WTC11 (cell line): ENCODE data around the gene CHD3. TPM values are rescaled to one million over a fixed set of nuclear protein-coding genes. Genes with fewer than 3 reads are reported as not detected.

Source experiments
- ATAC-seq: fragments of 200-7000 bp; cut with Tn5 transposase; 2 replicates; pipeline ENCODE4 v1.10.0; 2021; ENCODE audit warnings: mild to moderate bottlenecking, moderate library complexity
- CTCF ChIA-PET: fragments of 300-600 bp; sonication (Branson Sonifier 250); formaldehyde crosslinking; loops from one replicate; lab custom pipeline; 2021; ENCODE audit warnings: antibody characterized with exemption; lab: Charles Lee
- POLR2A ChIA-PET: fragments of 350-600 bp; sonication (Branson Sonifier 250); formaldehyde crosslinking; loops from one replicate; lab custom pipeline; 2021; ENCODE audit warnings: antibody characterized with exemption; lab: Charles Lee
- DNase-seq: peaks from one replicate; pipeline ENCODE4 v3.0.0; 2021; ENCODE audit warnings: low spot score
- H3K27ac Mint-ChIP-seq: 2 replicates; pipeline ENCODE4 v1.8.0; 2021; ENCODE audit warnings: mixed read lengths
- H3K27me3 Mint-ChIP-seq: 2 replicates; pipeline ENCODE4 v1.8.0; 2021; ENCODE audit warnings: low read depth, mild to moderate bottlenecking, moderate library complexity, mixed read lengths
- H3K36me3 Mint-ChIP-seq: 2 replicates; pipeline ENCODE4 v1.8.0; 2021; ENCODE audit warnings: mixed read lengths
- H3K4me1 Mint-ChIP-seq: 2 replicates; pipeline ENCODE4 v1.8.0; 2022; ENCODE audit warnings: mixed read lengths
- H3K4me3 Mint-ChIP-seq: 2 replicates; pipeline ENCODE4 v1.8.0; 2021; ENCODE audit warnings: mild to moderate bottlenecking, moderate library complexity, mixed read lengths
- H3K9me3 Mint-ChIP-seq: 2 replicates; pipeline ENCODE4 v1.8.0; 2021; ENCODE audit warnings: mixed read lengths
- ELF4 ChIP-seq: sonication (generic); formaldehyde crosslinking; IDR thresholded peaks from 2 replicates; pipeline ENCODE4 v1.8.1; 2022; ENCODE audit warnings: low read depth, mild to moderate bottlenecking, moderate library complexity, missing genetic modification reagents
- FOXJ3 ChIP-seq: sonication (generic); formaldehyde crosslinking; IDR thresholded peaks from 2 replicates; pipeline ENCODE4 v1.9.0; 2021; ENCODE audit warnings: missing genetic modification reagents, mild to moderate bottlenecking, borderline replicate concordance
- GABPB1 ChIP-seq: sonication (generic); formaldehyde crosslinking; IDR thresholded peaks from 2 replicates; pipeline ENCODE4 v1.8.1; 2023; ENCODE audit warnings: mild to moderate bottlenecking, missing genetic modification reagents
- GRHL2 ChIP-seq: fragments of 250-450 bp; sonication (Bioruptor Pico); IDR thresholded peaks from 2 replicates; pipeline ENCODE4 v1.8.0; 2022; ENCODE audit warnings: mild to moderate bottlenecking, moderate library complexity; ENCODE audit not compliant: insufficient replicate concordance, severe bottlenecking
- GTF2I ChIP-seq: fragments of 250-450 bp; sonication (Bioruptor Pico); conservative IDR thresholded peaks from 2 replicates; pipeline ENCODE4 v1.4.0; 2021; ENCODE audit warnings: mild to moderate bottlenecking
- MXD4 ChIP-seq: fragments of 250-450 bp; sonication (Bioruptor Pico); IDR thresholded peaks from 2 replicates; pipeline ENCODE4 v1.8.0; 2021; ENCODE audit warnings: mild to moderate bottlenecking, moderate library complexity, borderline replicate concordance
- NFATC4 ChIP-seq: fragments of 250-450 bp; sonication (Bioruptor Pico); IDR thresholded peaks from 2 replicates; pipeline ENCODE4 v1.9.0; 2021; ENCODE audit warnings: mild to moderate bottlenecking
- NFE2L1 ChIP-seq: sonication (generic); formaldehyde crosslinking; IDR thresholded peaks from 2 replicates; pipeline ENCODE4 v1.8.1; 2023; ENCODE audit warnings: missing genetic modification reagents
- NR1H2 ChIP-seq: sonication (generic); formaldehyde crosslinking; IDR thresholded peaks from 2 replicates; pipeline ENCODE4 v1.9.0; 2021; ENCODE audit warnings: mild to moderate bottlenecking, moderate library complexity, missing genetic modification reagents
- SOX15 ChIP-seq: fragments of 250-450 bp; sonication (Bioruptor Pico); IDR thresholded peaks from 2 replicates; pipeline ENCODE4 v1.9.0; 2021; ENCODE audit warnings: mild to moderate bottlenecking
- TEAD4 ChIP-seq: sonication (generic); formaldehyde crosslinking; IDR thresholded peaks from 2 replicates; pipeline ENCODE4 v1.8.0; 2022; ENCODE audit warnings: mild to moderate bottlenecking, missing genetic modification reagents
- ZNF219 ChIP-seq: sonication (generic); formaldehyde crosslinking; IDR thresholded peaks from 2 replicates; pipeline ENCODE4 v1.8.0; 2023; ENCODE audit warnings: missing genetic modification reagents, mild to moderate bottlenecking, borderline replicate concordance
- total RNA-seq: library from RNA; stranded (reverse); gene quantifications from 3 replicates; pipeline ENCODE4 v1.2.3, GENCODE V29; 2021
- TF ChIP-seq, protein P1 (sequence below): fragments of 250-450 bp; sonication (Bioruptor Pico); IDR thresholded peaks from 2 replicates; pipeline ENCODE4 v1.9.0; 2021; ENCODE audit warnings: moderate library complexity, mild to moderate bottlenecking, inconsistent platforms, borderline replicate concordance
- TF ChIP-seq, protein P2 (sequence below): fragments of 200-600 bp; IDR thresholded peaks from 2 replicates; pipeline ENCODE4 v1.8.0; 2022; ENCODE audit warnings: antibody characterized with exemption
- TF ChIP-seq, protein P3 (sequence below): sonication (generic); formaldehyde crosslinking; IDR thresholded peaks from 2 replicates; pipeline ENCODE4 v1.8.1; 2023; ENCODE audit warnings: mild to moderate bottlenecking, moderate library complexity, missing genetic modification reagents

CHD3 gene
- total RNA-seq, 1 experiment from 2014 or later, result 39.5 TPM

DNA sequence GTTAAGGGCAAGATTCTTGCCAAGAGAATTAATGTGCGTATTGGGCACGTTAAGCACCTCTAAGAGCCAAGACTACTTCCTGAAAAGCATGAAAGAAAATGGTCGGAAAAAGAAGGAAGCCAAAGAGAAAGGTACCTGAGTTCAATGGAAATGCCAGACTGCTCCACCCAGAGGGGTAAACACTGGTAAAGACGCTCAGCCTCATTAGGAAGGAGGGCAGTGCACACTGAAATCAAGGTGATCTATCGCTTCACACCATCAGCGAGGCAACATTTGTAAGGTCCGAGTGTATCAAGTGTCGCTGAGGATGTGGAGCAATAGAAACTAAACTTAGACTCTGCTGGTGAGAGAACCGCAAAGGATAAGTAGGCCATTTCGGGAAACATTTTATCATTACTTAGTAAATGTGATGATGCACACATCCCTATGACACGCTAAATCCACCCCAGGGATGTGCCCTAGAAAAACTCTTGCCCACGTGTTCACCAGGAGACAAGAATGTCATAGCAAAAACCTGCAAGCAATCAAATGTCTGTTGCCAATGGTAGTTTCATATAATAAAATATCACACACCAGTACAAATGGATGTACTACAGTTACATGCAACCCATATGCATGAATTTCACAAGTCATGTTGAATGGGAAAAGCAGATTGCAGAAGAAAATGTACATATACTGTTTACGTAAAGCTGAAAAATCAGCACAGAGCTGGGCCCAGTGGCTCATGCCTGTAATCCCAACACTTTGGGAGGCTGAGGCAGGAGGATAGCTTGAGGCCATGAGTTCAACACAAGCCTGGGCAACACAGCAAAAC, 67.0 kb downstream of the CHD3 start:
- H3K4me1 Mint-ChIP-seq, result peaks cover 3% of the 10 kb centered on the region
- H3K4me3 Mint-ChIP-seq, result no peak overlapping the region
- CTCF ChIA-PET, result interaction anchor here (0.7 to 1.4 kb wide), 5 partner anchors 12 to 34 kb away, joined by 4 to 7 read pairs (median 4); no protein-coding TSS in a partner anchor
- peaks cover 3% of the 10 kb centered on the region; the same call in 1 of the 2 replicates for H3K27me3 Mint-ChIP-seq
- no peaks in the 10 kb centered on the region for H3K36me3 Mint-ChIP-seq
- DNase-seq, result no peak
- H3K27ac Mint-ChIP-seq, result peak overlapping the region; percentile 44; the same call in 1 of the 2 replicates
- no peak for TF ChIP-seq GRHL2 (CRISPR knock-in tag)
- ATAC-seq, result no peak
- POLR2A ChIA-PET, result interaction anchor here (0.6 kb wide), 1 partner anchor 297 kb away, joined by 3 read pairs; no protein-coding TSS in a partner anchor
- H3K9me3 Mint-ChIP-seq, result peaks cover 9% of the 10 kb centered on the region

DNA sequence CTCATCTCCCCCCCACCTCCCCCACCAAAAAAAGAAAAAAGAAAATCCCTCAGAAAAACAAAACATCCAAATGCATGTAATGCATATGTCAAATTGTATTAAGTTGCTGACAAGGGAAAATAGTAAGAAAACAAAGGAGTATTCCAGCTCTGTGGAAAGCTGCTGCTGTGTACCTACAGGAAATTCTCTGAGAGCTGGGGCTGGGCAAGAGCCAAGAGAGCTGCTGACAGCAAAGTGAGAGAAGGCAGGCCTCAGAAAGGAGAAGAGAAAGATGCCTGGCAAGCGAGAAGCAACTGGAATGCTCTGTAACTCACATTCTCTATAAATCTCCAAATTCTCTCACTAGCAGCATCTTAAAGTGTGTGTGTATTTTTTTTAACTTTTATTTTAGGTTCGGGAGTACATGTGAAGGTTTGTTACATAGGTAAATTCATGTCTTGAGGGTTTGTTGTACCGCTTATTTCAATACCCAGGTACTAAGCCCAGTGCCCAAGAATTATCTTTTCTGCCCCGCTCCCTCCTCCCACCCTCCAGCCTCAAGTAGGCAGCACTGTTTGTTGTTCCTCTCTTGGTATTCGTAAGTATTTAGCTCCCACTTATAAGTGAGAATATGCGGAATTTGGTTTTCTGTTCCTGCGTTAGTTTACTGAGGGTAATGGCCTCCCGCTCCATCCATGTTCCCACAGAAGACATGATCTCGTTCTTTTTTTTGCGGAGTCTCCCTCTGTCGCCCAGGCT, 67.8 kb downstream of the CHD3 start:
- Mint-ChIP-seq H3K27me3 (peaks cover 5% of the 10 kb centered on the region; the same call in 1 of the 2 replicates), H3K4me3 (no peak overlapping the region), H3K9me3 (peaks cover 9% of the 10 kb centered on the region), H3K4me1 (peaks cover 11% of the 10 kb centered on the region), H3K36me3 (no peaks in the 10 kb centered on the region), H3K27ac (no peak overlapping the region)
- TF ChIP-seq ELF4 (CRISPR knock-in tag) (no peak), TEAD4 (CRISPR knock-in tag) (no peak), MXD4 (CRISPR knock-in tag) (no peak), FOXJ3 (CRISPR knock-in tag) (no peak), NFE2L1 (no peak), GTF2I (no peak), SOX15 (CRISPR knock-in tag) (no peak), GRHL2 (CRISPR knock-in tag) (no peak), NR1H2 (CRISPR knock-in tag) (no peak), GABPB1 (CRISPR knock-in tag) (no peak), NFATC4 (CRISPR knock-in tag) (no peak), ZNF219 (CRISPR knock-in tag) (no peak)
- TF ChIP-seq, protein P1, sequence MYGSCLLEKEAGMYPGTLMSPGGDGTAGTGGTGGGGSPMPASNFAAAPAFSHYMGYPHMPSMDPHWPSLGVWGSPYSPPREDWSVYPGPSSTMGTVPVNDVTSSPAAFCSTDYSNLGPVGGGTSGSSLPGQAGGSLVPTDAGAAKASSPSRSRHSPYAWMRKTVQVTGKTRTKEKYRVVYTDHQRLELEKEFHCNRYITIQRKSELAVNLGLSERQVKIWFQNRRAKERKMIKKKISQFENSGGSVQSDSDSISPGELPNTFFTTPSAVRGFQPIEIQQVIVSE (CRISPR knock-in tag), result no peak
- TF ChIP-seq, protein P2, sequence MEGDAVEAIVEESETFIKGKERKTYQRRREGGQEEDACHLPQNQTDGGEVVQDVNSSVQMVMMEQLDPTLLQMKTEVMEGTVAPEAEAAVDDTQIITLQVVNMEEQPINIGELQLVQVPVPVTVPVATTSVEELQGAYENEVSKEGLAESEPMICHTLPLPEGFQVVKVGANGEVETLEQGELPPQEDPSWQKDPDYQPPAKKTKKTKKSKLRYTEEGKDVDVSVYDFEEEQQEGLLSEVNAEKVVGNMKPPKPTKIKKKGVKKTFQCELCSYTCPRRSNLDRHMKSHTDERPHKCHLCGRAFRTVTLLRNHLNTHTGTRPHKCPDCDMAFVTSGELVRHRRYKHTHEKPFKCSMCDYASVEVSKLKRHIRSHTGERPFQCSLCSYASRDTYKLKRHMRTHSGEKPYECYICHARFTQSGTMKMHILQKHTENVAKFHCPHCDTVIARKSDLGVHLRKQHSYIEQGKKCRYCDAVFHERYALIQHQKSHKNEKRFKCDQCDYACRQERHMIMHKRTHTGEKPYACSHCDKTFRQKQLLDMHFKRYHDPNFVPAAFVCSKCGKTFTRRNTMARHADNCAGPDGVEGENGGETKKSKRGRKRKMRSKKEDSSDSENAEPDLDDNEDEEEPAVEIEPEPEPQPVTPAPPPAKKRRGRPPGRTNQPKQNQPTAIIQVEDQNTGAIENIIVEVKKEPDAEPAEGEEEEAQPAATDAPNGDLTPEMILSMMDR, result no peak
- TF ChIP-seq, protein P3, sequence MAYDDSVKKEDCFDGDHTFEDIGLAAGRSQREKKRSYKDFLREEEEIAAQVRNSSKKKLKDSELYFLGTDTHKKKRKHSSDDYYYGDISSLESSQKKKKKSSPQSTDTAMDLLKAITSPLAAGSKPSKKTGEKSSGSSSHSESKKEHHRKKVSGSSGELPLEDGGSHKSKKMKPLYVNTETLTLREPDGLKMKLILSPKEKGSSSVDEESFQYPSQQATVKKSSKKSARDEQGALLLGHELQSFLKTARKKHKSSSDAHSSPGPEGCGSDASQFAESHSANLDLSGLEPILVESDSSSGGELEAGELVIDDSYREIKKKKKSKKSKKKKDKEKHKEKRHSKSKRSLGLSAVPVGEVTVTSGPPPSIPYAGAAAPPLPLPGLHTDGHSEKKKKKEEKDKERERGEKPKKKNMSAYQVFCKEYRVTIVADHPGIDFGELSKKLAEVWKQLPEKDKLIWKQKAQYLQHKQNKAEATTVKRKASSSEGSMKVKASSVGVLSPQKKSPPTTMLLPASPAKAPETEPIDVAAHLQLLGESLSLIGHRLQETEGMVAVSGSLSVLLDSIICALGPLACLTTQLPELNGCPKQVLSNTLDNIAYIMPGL (CRISPR knock-in tag), result no peak
- POLR2A ChIA-PET, result interaction anchor here (0.6 kb wide), 1 partner anchor 298 kb away, joined by 3 read pairs; no protein-coding TSS in a partner anchor
- CTCF ChIA-PET, result interaction anchor here (0.7 to 1.4 kb wide), 5 partner anchors 13 to 34 kb away, joined by 4 to 7 read pairs (median 4); no protein-coding TSS in a partner anchor
- DNase-seq (no peak), ATAC-seq (no peak)
